Fibroblast of lung (primary cell): ENCODE measurements around the gene MPZL3. TPM values are rescaled to one million over a fixed set of nuclear protein-coding genes. Genes with fewer than 3 reads are reported as not detected.

Experiments
- DNase-seq, 2 donors: peaks; one replicate each; pipeline versions ENCODE4 v3.0.0 to v3.0.0-alpha.2; 2010; ENCODE audit warnings: low read depth in 2 of 2
- H2AFZ ChIP-seq: 2 replicates; pipeline ENCODE4 v1.5.1; 2012; ENCODE audit warnings: low read length, control low read depth, inconsistent platforms
- H3K27ac ChIP-seq: 2 replicates; pipeline ENCODE4 v1.5.1; 2011; ENCODE audit warnings: low read length, control low read depth; ENCODE audit not compliant: insufficient read depth
- H3K27me3 ChIP-seq: 2 replicates; pipeline ENCODE4 v1.5.1; 2011; ENCODE audit warnings: mild to moderate bottlenecking, low read length; ENCODE audit not compliant: control insufficient read depth, insufficient read depth
- H3K36me3 ChIP-seq: 2 replicates; pipeline ENCODE4 v1.5.1; 2011; ENCODE audit warnings: low read length; ENCODE audit not compliant: control insufficient read depth, insufficient read depth
- H3K4me1 ChIP-seq: 2 replicates; pipeline ENCODE4 v1.5.1; 2011; ENCODE audit warnings: low read length; ENCODE audit not compliant: control insufficient read depth, insufficient read depth; ENCODE audit errors: extremely low read depth
- H3K4me2 ChIP-seq: 2 replicates; pipeline ENCODE4 v1.5.1; 2011; ENCODE audit warnings: low read length, control low read depth; ENCODE audit not compliant: insufficient read depth; ENCODE audit errors: extremely low read depth
- H3K4me3 ChIP-seq, 4 experiments: fragments of 200-600 bp in 1 of 4; sonication (generic) in 1 of 4; replicated peaks in 1 of 4; 2 replicates each; pipeline ENCODE4 v1.5.1; 2011 to 2016; ENCODE audit warnings: low read length in 4 of 4, low read depth in 3 of 4, mild to moderate bottlenecking in 3 of 4, control low read depth in 2 of 4, inconsistent platforms in 1 of 4, mixed read lengths in 1 of 4; ENCODE audit not compliant: insufficient read depth in 1 of 4; ENCODE audit errors: control extremely low read depth in 1 of 4
- H3K79me2 ChIP-seq: 2 replicates; pipeline ENCODE4 v1.5.1; 2012; ENCODE audit warnings: mild to moderate bottlenecking, low read length, inconsistent platforms; ENCODE audit not compliant: control insufficient read depth, insufficient read depth
- H3K9ac ChIP-seq: 2 replicates; pipeline ENCODE4 v1.5.1; 2011; ENCODE audit warnings: mild to moderate bottlenecking, low read length, control low read depth; ENCODE audit not compliant: insufficient read depth
- H3K9me3 ChIP-seq: 2 replicates; pipeline ENCODE4 v1.5.1; 2012; ENCODE audit warnings: low read depth, low read length; ENCODE audit not compliant: control insufficient read depth, insufficient read depth
- H4K20me1 ChIP-seq: 2 replicates; pipeline ENCODE4 v1.5.1; 2011; ENCODE audit warnings: low read length; ENCODE audit not compliant: control insufficient read depth, insufficient read depth; ENCODE audit errors: extremely low read depth
- EZH2 ChIP-seq: IDR thresholded peaks from 2 replicates; pipeline ENCODE4 v1.5.1; 2012; ENCODE audit warnings: low read length, control low read depth, mild to moderate bottlenecking; ENCODE audit errors: missing control alignments
- polyA plus RNA-seq, 2 donors: library from polyadenylated mRNA; depleted of rRNA in 1 of 2; stranded (reverse) in 1 of 2; unstranded in 1 of 2; fragments of >200 nt; gene quantifications; 2 replicates each; pipeline ENCODE4 v1.2.1, GENCODE V29; 2011 to 2012; ENCODE audit warnings: missing spikeins in 1 of 2
- total RNA-seq: library from RNA; depleted of rRNA; stranded (reverse); fragments of >200 nt; gene quantifications from 2 replicates; pipeline ENCODE4 v1.2.1, GENCODE V29; 2014
- TF ChIP-seq, protein P1 (sequence below), 2 donors: IDR thresholded peaks in 1 of 2; conservative IDR thresholded peaks in 1 of 2; 1 replicate in 1 of 2; 2 replicates in 1 of 2; pipeline ENCODE4 v1.5.1; 2011 to 2012; ENCODE audit warnings: low read length in 2 of 2, control low read depth in 1 of 2, inconsistent platforms in 1 of 2, low read depth in 1 of 2, mild to moderate bottlenecking in 1 of 2

The MPZL3 gene
- total and polyA plus RNA-seq, 2 donors (not counting 1 experiment from before 2014, with no cell fraction given) = 0.33 to 0.44 TPM

DNA sequence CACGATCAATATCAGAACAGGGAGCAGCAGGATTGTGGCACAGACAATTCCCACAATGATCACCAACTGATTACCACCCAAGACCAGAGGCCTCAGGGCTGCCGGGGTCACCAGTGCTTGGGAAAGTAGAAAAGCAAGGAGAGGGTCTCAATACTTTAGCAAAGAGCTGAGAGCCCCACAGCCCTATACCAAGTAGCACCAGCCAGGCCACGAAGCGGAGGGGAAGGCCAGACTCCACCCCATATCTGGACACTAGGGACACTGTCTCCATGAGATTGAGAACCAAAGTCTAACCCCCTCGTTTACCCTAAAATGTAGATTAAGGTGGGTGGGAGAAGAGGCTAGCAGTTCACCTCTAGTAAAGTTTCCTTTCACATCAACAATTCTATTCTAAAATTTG, 51.7 kb downstream of the MPZL3 start:
- Histone ChIP-seq H2AFZ (no peak overlapping the region), H3K79me2 (no peaks in the 10 kb centered on the region), H3K36me3 (no peaks in the 10 kb centered on the region), H3K27ac (no peak overlapping the region), H3K9me3 (no peaks in the 10 kb centered on the region), H4K20me1 (no peaks in the 10 kb centered on the region), H3K4me2 (no peak overlapping the region), H3K4me3 (no peak overlapping the region), H3K27me3 (peaks cover 3% of the 10 kb centered on the region), H3K4me1 (no peaks in the 10 kb centered on the region), H3K9ac (no peak overlapping the region)
- no peak for DNase-seq
- TF ChIP-seq, protein P1, sequence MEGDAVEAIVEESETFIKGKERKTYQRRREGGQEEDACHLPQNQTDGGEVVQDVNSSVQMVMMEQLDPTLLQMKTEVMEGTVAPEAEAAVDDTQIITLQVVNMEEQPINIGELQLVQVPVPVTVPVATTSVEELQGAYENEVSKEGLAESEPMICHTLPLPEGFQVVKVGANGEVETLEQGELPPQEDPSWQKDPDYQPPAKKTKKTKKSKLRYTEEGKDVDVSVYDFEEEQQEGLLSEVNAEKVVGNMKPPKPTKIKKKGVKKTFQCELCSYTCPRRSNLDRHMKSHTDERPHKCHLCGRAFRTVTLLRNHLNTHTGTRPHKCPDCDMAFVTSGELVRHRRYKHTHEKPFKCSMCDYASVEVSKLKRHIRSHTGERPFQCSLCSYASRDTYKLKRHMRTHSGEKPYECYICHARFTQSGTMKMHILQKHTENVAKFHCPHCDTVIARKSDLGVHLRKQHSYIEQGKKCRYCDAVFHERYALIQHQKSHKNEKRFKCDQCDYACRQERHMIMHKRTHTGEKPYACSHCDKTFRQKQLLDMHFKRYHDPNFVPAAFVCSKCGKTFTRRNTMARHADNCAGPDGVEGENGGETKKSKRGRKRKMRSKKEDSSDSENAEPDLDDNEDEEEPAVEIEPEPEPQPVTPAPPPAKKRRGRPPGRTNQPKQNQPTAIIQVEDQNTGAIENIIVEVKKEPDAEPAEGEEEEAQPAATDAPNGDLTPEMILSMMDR (conservative IDR thresholded peaks at IDR 0.05 in 1 of 2, IDR thresholded peaks at IDR 0.05 in 1 of 2; ENCODE audit: low read depth in 1 of 2, low read length in 2 of 2) = no peak
- no peak for TF ChIP-seq EZH2

DNA sequence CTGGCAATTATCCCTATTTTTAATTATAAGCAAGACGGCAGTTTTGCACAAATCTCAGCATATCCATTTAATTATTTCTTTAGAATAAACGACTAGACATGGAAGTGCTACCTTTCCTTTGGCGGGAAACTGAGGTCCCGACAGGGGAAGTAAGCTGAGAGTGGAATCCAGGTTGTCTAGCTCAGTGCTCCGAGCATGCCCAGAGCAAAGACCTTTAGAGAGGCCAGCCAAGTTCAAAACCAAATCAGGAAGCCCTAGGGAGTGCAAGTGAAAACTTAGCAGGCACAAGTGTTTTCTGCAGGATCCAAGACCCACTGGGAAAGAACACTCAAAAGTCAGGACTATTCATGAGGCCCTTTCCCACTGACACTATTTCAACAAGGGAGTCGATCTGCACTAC, 53.0 kb downstream of the MPZL3 start:
- TF ChIP-seq EZH2 = no peak
- TF ChIP-seq, protein P1 (conservative IDR thresholded peaks at IDR 0.05 in 1 of 2, IDR thresholded peaks at IDR 0.05 in 1 of 2; ENCODE audit: low read depth in 1 of 2, low read length in 2 of 2) = no peak
- no peak for DNase-seq
- H3K79me2 ChIP-seq = no peaks in the 10 kb centered on the region
- no peak overlapping the region for H3K4me3 ChIP-seq
- no peak overlapping the region for H3K4me2 ChIP-seq
- no peaks in the 10 kb centered on the region for H4K20me1 ChIP-seq
- no peaks in the 10 kb centered on the region for H3K9me3 ChIP-seq
- H3K36me3 ChIP-seq = no peaks in the 10 kb centered on the region
- H2AFZ ChIP-seq = no peak overlapping the region
- H3K27ac ChIP-seq = no peak overlapping the region
- no peak overlapping the region for H3K9ac ChIP-seq
- H3K4me1 ChIP-seq = no peaks in the 10 kb centered on the region
- H3K27me3 ChIP-seq = peaks cover 3% of the 10 kb centered on the region

DNA sequence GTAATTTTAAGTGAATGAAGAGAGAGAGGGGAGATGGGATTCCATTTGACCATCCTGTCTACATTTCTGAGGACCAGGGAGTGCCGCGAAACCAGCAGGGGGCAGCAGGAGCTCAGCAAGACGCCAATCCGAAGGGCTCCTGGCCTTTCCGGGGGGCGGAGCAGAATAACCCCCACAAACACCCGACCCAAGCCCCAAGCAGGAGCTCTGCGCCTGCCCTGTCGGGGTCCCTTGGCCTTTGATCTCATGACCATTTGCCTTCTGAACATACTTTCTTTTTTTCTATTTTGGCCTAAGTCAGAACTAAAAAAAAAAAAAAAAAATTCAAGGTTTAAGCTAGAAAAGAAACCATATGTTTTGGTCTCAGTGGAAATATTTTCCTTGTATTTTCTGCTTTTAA, 53.8 kb downstream of the MPZL3 start:
- no peak overlapping the region for H2AFZ ChIP-seq
- H3K36me3 ChIP-seq = no peaks in the 10 kb centered on the region
- H3K4me2 ChIP-seq = no peak overlapping the region
- H3K27ac ChIP-seq = no peak overlapping the region
- H3K27me3 ChIP-seq = peaks cover 3% of the 10 kb centered on the region
- H3K9ac ChIP-seq = no peak overlapping the region
- H3K79me2 ChIP-seq = no peaks in the 10 kb centered on the region
- TF ChIP-seq, protein P1 (conservative IDR thresholded peaks at IDR 0.05 in 1 of 2, IDR thresholded peaks at IDR 0.05 in 1 of 2; ENCODE audit: low read depth in 1 of 2, low read length in 2 of 2) = peak; percentile 84 to 93
- no peak for TF ChIP-seq EZH2
- H3K4me3 ChIP-seq = peak overlapping the region in 2 of 4 experiments; percentile 17 to 20
- peak; percentile 50 to 63 for DNase-seq
- no peaks in the 10 kb centered on the region for H3K9me3 ChIP-seq
- no peaks in the 10 kb centered on the region for H3K4me1 ChIP-seq
- H4K20me1 ChIP-seq = no peaks in the 10 kb centered on the region
